Panc1 (cell line): ENCODE measurements around the gene HMGXB4. TPM values are rescaled to one million over a fixed set of nuclear protein-coding genes. Genes with fewer than 3 reads are reported as not detected.

Experiments
- ATAC-seq: fragments of 200-7000 bp; cut with Tn5 transposase; 2 replicates; pipeline ENCODE4 v1.9.1; 2020; ENCODE audit warnings: mild to moderate bottlenecking, moderate library complexity
- BruUV-seq: library from RNA; stranded (reverse); fragments of 400-500 nt; replicated peaks from 2 replicates; lab custom pipeline; 2021; lab: Mats Ljungman, UMichigan
- CTCF ChIA-PET: fragments of 300-600 bp; sonication (Branson Sonifier 250); formaldehyde crosslinking; loops from one replicate; lab custom pipeline; 2022; ENCODE audit warnings: antibody characterized with exemption; lab: Charles Lee
- POLR2A ChIA-PET: fragments of 300-600 bp; sonication (Branson Sonifier 250); formaldehyde crosslinking; loops from one replicate; lab custom pipeline; 2022; ENCODE audit warnings: antibody characterized with exemption; lab: Charles Lee
- DNase-seq: peaks from one replicate; pipeline ENCODE4 v3.0.0-alpha.2; 2010; ENCODE audit warnings: low read depth, low spot score
- H3K27ac ChIP-seq: 2 replicates; pipeline ENCODE4 v1.5.1; 2011; ENCODE audit warnings: mild to moderate bottlenecking, low read length, inconsistent platforms
- H3K27me3 ChIP-seq: fragments of 200-500 bp; sonication (Bioruptor generic); 2 replicates; pipeline ENCODE4 v1.6.0; 2014; ENCODE audit warnings: low read length, inconsistent platforms; ENCODE audit not compliant: control insufficient read depth, insufficient read depth
- H3K36me3 ChIP-seq: fragments of 200-500 bp; sonication (Bioruptor generic); 2 replicates; pipeline ENCODE4 v1.5.1; 2014; ENCODE audit warnings: inconsistent platforms, mild to moderate bottlenecking, low read length, moderate library complexity; ENCODE audit not compliant: control insufficient read depth, insufficient read depth
- H3K4me1 ChIP-seq: 2 replicates; pipeline ENCODE4 v1.5.1; 2011; ENCODE audit warnings: inconsistent platforms, mild to moderate bottlenecking, low read length, moderate library complexity; ENCODE audit not compliant: control insufficient read depth, insufficient read depth
- H3K4me3 ChIP-seq, 2 experiments: 2 replicates each; pipeline ENCODE4 v1.5.1; 2011 to 2012; ENCODE audit warnings: low read depth in 2 of 2, low read length in 2 of 2, mild to moderate bottlenecking in 2 of 2, inconsistent platforms in 1 of 2, moderate library complexity in 1 of 2
- H3K9me3 ChIP-seq: fragments of 200-500 bp; sonication (Bioruptor generic); 2 replicates; pipeline ENCODE4 v1.5.1; 2014; ENCODE audit warnings: low read depth, mild to moderate bottlenecking, inconsistent platforms, low read length, moderate library complexity; ENCODE audit not compliant: control insufficient read depth, insufficient read depth
- CTCF ChIP-seq: fragments of 450-650 bp; IDR thresholded peaks from 2 replicates; pipeline ENCODE4 v1.5.1; 2017; ENCODE audit warnings: mild to moderate bottlenecking
- POLR2AphosphoS5 ChIP-seq: IDR thresholded peaks from 2 replicates; pipeline ENCODE4 v1.6.1; 2012; ENCODE audit warnings: mild to moderate bottlenecking, low read depth, low read length, moderate library complexity
- REST ChIP-seq, 2 experiments: IDR thresholded peaks; 2 replicates each; pipeline ENCODE4 v1.6.1; 2011 to 2012; ENCODE audit warnings: low read depth in 2 of 2, control low read depth in 1 of 2, low read length in 1 of 2, mild to moderate bottlenecking in 1 of 2, moderate library complexity in 1 of 2; ENCODE audit not compliant: insufficient read depth in 1 of 2
- SIN3A ChIP-seq: IDR thresholded peaks from 2 replicates; pipeline ENCODE4 v1.6.1; 2012; ENCODE audit warnings: low read depth, mild to moderate bottlenecking, low read length, moderate library complexity, borderline replicate concordance; ENCODE audit not compliant: insufficient read depth
- TCF7L2 ChIP-seq: IDR thresholded peaks from 2 replicates; pipeline ENCODE4 v1.6.1; 2011; ENCODE audit warnings: mild to moderate bottlenecking, low read depth, low read length, inconsistent platforms
- in situ Hi-C: cut with HindIII; loops from 2 replicates; pipeline ENCODE4 v1.10.0; 2016; ENCODE audit warnings: low sequenced_read_pairs, low pct_unique_long_range_greater_than_20kb
- intact Hi-C: fragments of 100-400 bp; cut with micrococcal nuclease; formaldehyde crosslinking; loops from one replicate; pipeline ENCODE4 v1.10.0; 2022; ENCODE audit not compliant: unreplicated experiment
- total RNA-seq: library from RNA; stranded (reverse); gene quantifications from one replicate; pipeline ENCODE4 v1.2.1, GENCODE V29; 2021; ENCODE audit not compliant: unreplicated experiment

HMGXB4 gene
- total RNA-seq, 1 experiment from 2014 or later, result 23.7 TPM

GRCh38 chr22:35226958-35227647, 30.2 kb upstream of the HMGXB4 start:
- no peak for TF ChIP-seq CTCF
- TF ChIP-seq TCF7L2, result no peak
- TF ChIP-seq REST (IDR thresholded peaks at IDR 0.05; ENCODE audit: insufficient read depth in 1 of 2, low read depth in 2 of 2, low read length in 1 of 2), result no peak
- no peak for TF ChIP-seq SIN3A
- TF ChIP-seq POLR2AphosphoS5, result no peak
- BruUV-seq, result no TSS peak
- Histone ChIP-seq H3K9me3 (no peaks in the 10 kb centered on the region), H3K27ac (no peak overlapping the region), H3K36me3 (no peaks in the 10 kb centered on the region), H3K4me1 (no peaks in the 10 kb centered on the region), H3K27me3 (no peaks in the 10 kb centered on the region), H3K4me3 (no peak overlapping the region)
- ATAC-seq (no peak), DNase-seq (no peak)
- intact Hi-C loops (no loop called here), in situ Hi-C loops (no loop called here)
- CTCF ChIA-PET, result no interaction called here
- POLR2A ChIA-PET, result no interaction called here

GRCh38 chr22:35229865-35230264, 27.4 kb upstream of the HMGXB4 start:
- Histone ChIP-seq H3K9me3 (no peaks in the 10 kb centered on the region), H3K36me3 (no peaks in the 10 kb centered on the region), H3K27me3 (no peaks in the 10 kb centered on the region), H3K27ac (no peak overlapping the region), H3K4me3 (no peak overlapping the region), H3K4me1 (no peaks in the 10 kb centered on the region)
- ChIA-PET CTCF (interaction anchor here (0.9 kb wide), 1 partner anchor 79 kb away, joined by 3 read pairs; no protein-coding TSS in a partner anchor), POLR2A (no interaction called here)
- in situ Hi-C loops (no loop called here), intact Hi-C loops (loop anchor here (5.0 kb wide), 1 partner anchor 73 kb away; no protein-coding TSS in a partner anchor)
- no peak for ATAC-seq
- BruUV-seq, result no TSS peak
- TF ChIP-seq POLR2AphosphoS5, result no peak
- no peak for TF ChIP-seq CTCF
- no peak for TF ChIP-seq SIN3A
- no peak for TF ChIP-seq REST (IDR thresholded peaks at IDR 0.05; ENCODE audit: insufficient read depth in 1 of 2, low read depth in 2 of 2, low read length in 1 of 2)
- no peak for DNase-seq
